Activated CD8-positive, alpha-beta T cell treated with anti-CD3 and anti-CD28 coated beads for 36 hours (primary cell): ENCODE data around the gene CHST9. TPM values are rescaled to one million over a fixed set of nuclear protein-coding genes. Genes with fewer than 3 reads are reported as not detected.

Experiments
- ATAC-seq: fragments of 200-7000 bp; cut with Tn5 transposase; one replicate; pipeline ENCODE4 v1.10.0; 2021; ENCODE audit warnings: mild to moderate bottlenecking, moderate library complexity
- CTCF ChIA-PET: fragments of 350-600 bp; sonication (Branson Sonifier 250); formaldehyde crosslinking; loops from one replicate; lab custom pipeline; 2021; ENCODE audit warnings: antibody characterized with exemption; lab: Charles Lee
- POLR2A ChIA-PET: fragments of 350-600 bp; sonication (Branson Sonifier 250); formaldehyde crosslinking; loops from one replicate; lab custom pipeline; 2021; ENCODE audit warnings: antibody characterized with exemption; lab: Charles Lee
- DNase-seq: peaks from one replicate; pipeline ENCODE4 v3.0.0-alpha.2; 2020
- H3K27ac Mint-ChIP-seq: one replicate; pipeline ENCODE4 v1.8.0; 2021; ENCODE audit warnings: mild to moderate bottlenecking, mixed read lengths
- H3K27me3 Mint-ChIP-seq: one replicate; pipeline ENCODE4 v1.8.0; 2021; ENCODE audit warnings: mixed read lengths
- H3K36me3 Mint-ChIP-seq: one replicate; pipeline ENCODE4 v1.8.0; 2021; ENCODE audit warnings: low read depth, mixed read lengths
- H3K4me1 Mint-ChIP-seq: one replicate; pipeline ENCODE4 v1.8.0; 2021; ENCODE audit warnings: low read depth, mixed read lengths
- H3K4me3 Mint-ChIP-seq: one replicate; pipeline ENCODE4 v1.8.0; 2021; ENCODE audit warnings: mild to moderate bottlenecking, moderate library complexity, mixed read lengths
- H3K9me3 Mint-ChIP-seq: one replicate; pipeline ENCODE4 v1.8.0; 2021; ENCODE audit warnings: mixed read lengths
- CTCF ChIP-seq: fragments of 200-600 bp; IDR thresholded peaks from one replicate; pipeline ENCODE4 v1.8.0; 2022; ENCODE audit warnings: antibody characterized with exemption, mild to moderate bottlenecking
- intact Hi-C: fragments of 100-400 bp; cut with micrococcal nuclease; formaldehyde crosslinking; loops from one replicate; pipeline ENCODE4 v1.10.0; 2022
- total RNA-seq, 2 experiments: library from RNA; stranded (reverse); gene quantifications; one replicate each; pipeline ENCODE4 v1.2.3, GENCODE V29; 2021

The CHST9 gene
- total RNA-seq, 2 experiments from 2014 or later, result not detected

GRCh38 chr18:27135504-27136207, 49.5 kb downstream of the CHST9 start:
- no peak for ATAC-seq
- ChIA-PET POLR2A (no interaction called here), CTCF (no interaction called here)
- no peaks in the 10 kb centered on the region for H3K9me3 Mint-ChIP-seq
- H3K27me3 Mint-ChIP-seq, result no peaks in the 10 kb centered on the region
- no peaks in the 10 kb centered on the region for H3K4me1 Mint-ChIP-seq
- intact Hi-C loops, result no loop called here
- DNase-seq, result no peak
- no peak for TF ChIP-seq CTCF
- no peaks in the 10 kb centered on the region for H3K36me3 Mint-ChIP-seq
- H3K4me3 Mint-ChIP-seq, result no peak overlapping the region
- no peak overlapping the region for H3K27ac Mint-ChIP-seq

DNA sequence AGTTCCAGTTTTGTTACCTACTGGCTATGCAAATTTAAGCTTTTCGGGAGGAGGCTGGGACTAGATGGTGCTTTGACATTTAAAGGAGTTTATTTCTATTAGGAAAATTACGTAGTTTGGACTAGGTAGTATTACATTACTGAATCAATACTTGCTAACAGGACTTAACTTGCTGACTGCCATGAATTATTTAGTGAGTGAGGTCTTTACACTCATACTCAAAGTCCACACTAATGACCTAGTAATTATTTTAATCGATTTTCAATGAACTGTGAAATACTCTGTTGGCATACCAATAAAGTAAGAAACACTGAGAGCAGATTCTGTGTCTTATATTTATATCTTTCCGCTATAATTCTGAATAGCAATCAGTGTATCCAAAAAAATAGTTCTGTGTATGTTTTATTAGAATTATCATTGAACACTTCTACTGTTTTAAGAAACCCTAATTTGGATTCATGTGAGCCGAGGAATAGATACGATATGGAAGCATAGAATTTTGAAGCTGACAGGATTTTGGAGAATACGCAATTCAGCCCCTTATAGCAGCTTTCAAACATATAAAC, 55.0 kb downstream of the CHST9 start:
- ATAC-seq (no peak), DNase-seq (no peak)
- Mint-ChIP-seq H3K4me3 (no peak overlapping the region), H3K36me3 (no peaks in the 10 kb centered on the region), H3K9me3 (no peaks in the 10 kb centered on the region), H3K27me3 (no peaks in the 10 kb centered on the region), H3K4me1 (no peaks in the 10 kb centered on the region), H3K27ac (no peak overlapping the region)
- intact Hi-C loops, result no loop called here
- no peak for TF ChIP-seq CTCF
- POLR2A ChIA-PET, result no interaction called here
- CTCF ChIA-PET, result no interaction called here

DNA sequence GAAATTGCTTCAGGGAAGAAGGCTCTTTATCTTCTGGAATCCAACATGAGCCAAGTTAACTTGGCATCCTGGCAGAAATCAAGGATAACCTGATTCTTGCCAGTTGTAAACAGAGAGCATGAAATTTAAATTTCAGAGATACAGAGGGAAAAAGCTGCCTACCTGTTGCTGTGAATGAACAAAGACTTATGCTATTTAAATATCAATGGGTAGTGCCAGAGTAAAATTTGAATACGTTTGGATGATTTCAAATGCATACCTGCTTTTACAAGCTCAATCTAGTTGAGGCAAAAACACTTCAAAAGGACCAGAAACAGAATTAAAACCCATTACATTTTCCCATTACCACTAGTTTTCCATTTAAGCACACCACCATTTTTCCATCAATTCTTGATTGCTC, 60.9 kb downstream of the CHST9 start:
- POLR2A ChIA-PET, result interaction anchor here (0.6 kb wide), 1 partner anchor 28 kb away, joined by 3 read pairs; no protein-coding TSS in a partner anchor

GRCh38 chr18:27121108-27121507, 64.0 kb downstream of the CHST9 start:
- Mint-ChIP-seq H3K36me3 (no peaks in the 10 kb centered on the region), H3K4me3 (no peak overlapping the region), H3K27ac (no peak overlapping the region), H3K4me1 (no peaks in the 10 kb centered on the region), H3K27me3 (no peaks in the 10 kb centered on the region), H3K9me3 (no peaks in the 10 kb centered on the region)
- TF ChIP-seq CTCF, result no peak
- intact Hi-C loops, result no loop called here
- ATAC-seq (no peak), DNase-seq (no peak)
- CTCF ChIA-PET, result no interaction called here
- POLR2A ChIA-PET, result no interaction called here

More for the DNA sequence above, 60.9 kb downstream of the CHST9 start:
- CTCF ChIA-PET, result no interaction called here
- TF ChIP-seq CTCF, result no peak
- Mint-ChIP-seq H3K36me3 (no peaks in the 10 kb centered on the region), H3K4me1 (no peaks in the 10 kb centered on the region), H3K27ac (no peak overlapping the region), H3K4me3 (no peak overlapping the region), H3K9me3 (no peaks in the 10 kb centered on the region), H3K27me3 (no peaks in the 10 kb centered on the region)
- no peak for ATAC-seq
- DNase-seq, result no peak
- intact Hi-C loops, result no loop called here

- H3K4me1 Mint-ChIP-seq, result no peaks in the 10 kb centered on the region
- H3K27ac Mint-ChIP-seq, result no peak overlapping the region
- intact Hi-C loops, result no loop called here
- POLR2A ChIA-PET, result no interaction called here
- DNase-seq, result no peak
- no peaks in the 10 kb centered on the region for H3K9me3 Mint-ChIP-seq
- no peak overlapping the region for H3K4me3 Mint-ChIP-seq
- ATAC-seq, result no peak
- CTCF ChIA-PET, result no interaction called here
- no peaks in the 10 kb centered on the region for H3K27me3 Mint-ChIP-seq
- no peaks in the 10 kb centered on the region for H3K36me3 Mint-ChIP-seq
- TF ChIP-seq CTCF, result no peak
Observed at GRCh38 chr18:27120246-27120645, 64.9 kb downstream of the CHST9 start.
